GM23248 (cell line): ENCODE data around the gene MAP3K5.

Experiments used
- EZH2 ChIP-seq: fragments of 200-600 bp; sonication (generic); IDR thresholded peaks from 2 replicates; pipeline ENCODE4 v1.6.1; 2018; ENCODE audit warnings: antibody characterized with exemption, mild to moderate bottlenecking; ENCODE audit not compliant: insufficient read depth, poor library complexity, severe bottlenecking
- EZH2phosphoT487 ChIP-seq: fragments of 200-600 bp; sonication (generic); IDR thresholded peaks from 2 replicates; pipeline ENCODE4 v1.6.1; 2018; ENCODE audit warnings: antibody characterized with exemption, moderate library complexity, mild to moderate bottlenecking, low read depth; ENCODE audit not compliant: insufficient read depth

GRCh38 chr6:136763255-136763654, 29.0 kb downstream of the MAP3K5 start:
- no peak for TF ChIP-seq EZH2
- TF ChIP-seq EZH2phosphoT487, result no peak
